Esophagus muscularis mucosa (tissue), 4 donors: ENCODE measurements around the gene PLEKHG4. TPM values are rescaled to one million over a fixed set of nuclear protein-coding genes. Genes with fewer than 3 reads are reported as not detected.

Experiments used
- DNase-seq: peaks from one replicate; pipeline ENCODE4 v3.0.0-alpha.2; 2017; ENCODE audit errors: extremely low spot score
- H3K27ac ChIP-seq, 4 donors: fragments of 200-600 bp; sonication (generic); replicated peaks in 1 of 4; 1 replicate in 3 of 4; 2 replicates in 1 of 4; pipeline ENCODE4 v1.5.1; 2016 to 2019; ENCODE audit warnings: mild to moderate bottlenecking in 1 of 4
- H3K27me3 ChIP-seq, 4 donors: fragments of 200-600 bp; sonication (generic); one replicate each; pipeline versions ENCODE4 v1.5.1 to v1.6.0; 2016 to 2019
- H3K36me3 ChIP-seq, 4 donors: fragments of 200-600 bp; sonication (generic); one replicate each; pipeline ENCODE4 v1.5.1; 2016 to 2019
- H3K4me1 ChIP-seq, 4 donors: fragments of 200-600 bp; sonication (generic); one replicate each; pipeline ENCODE4 v1.5.1; 2016 to 2019
- H3K4me3 ChIP-seq, 4 donors: fragments of 200-600 bp; sonication (generic); 1 replicate in 2 of 4; 2 replicates in 2 of 4; pipeline ENCODE4 v1.5.1; 2016 to 2019; ENCODE audit warnings: mild to moderate bottlenecking in 4 of 4, moderate library complexity in 1 of 4
- H3K9me3 ChIP-seq, 4 donors: fragments of 200-600 bp; sonication (generic); 1 replicate in 3 of 4; 2 replicates in 1 of 4; pipeline ENCODE4 v1.5.1; 2016 to 2019
- CTCF ChIP-seq, 3 experiments: fragments of 200-600 bp in 2 of 3; fragments of 450-650 bp in 1 of 3; sonication (generic) in 2 of 3; IDR thresholded peaks; one replicate each; pipeline ENCODE4 v1.5.1; 2017 to 2019; ENCODE audit warnings: antibody characterized with exemption in 3 of 3, mild to moderate bottlenecking in 2 of 3, moderate library complexity in 1 of 3
- EP300 ChIP-seq: sonication (generic); formaldehyde crosslinking; IDR thresholded peaks from one replicate; pipeline ENCODE4 v1.6.1; 2017; ENCODE audit warnings: antibody characterized with exemption
- POLR2A ChIP-seq: fragments of 450-650 bp; IDR thresholded peaks from one replicate; pipeline ENCODE4 v1.6.1; 2017; ENCODE audit warnings: antibody characterized with exemption, moderate library complexity, mild to moderate bottlenecking, low read depth
- POLR2AphosphoS5 ChIP-seq, 2 donors: sonication (generic); formaldehyde crosslinking; IDR thresholded peaks; one replicate each; pipeline ENCODE4 v1.6.1; 2017; ENCODE audit warnings: antibody characterized with exemption in 2 of 2
- WGBS: methylation state at CpG from one replicate; pipeline ENCODE4 v1.1.5; 2018; 5-methylcytosine and 5-hydroxymethylcytosine counted together
- intact Hi-C: fragments of 100-400 bp; cut with DNase I; formaldehyde crosslinking; loops from one replicate; pipeline ENCODE4 v1.15.1; 2023
- total RNA-seq, 4 donors: library from RNA; depleted of rRNA; stranded (reverse); fragments of >200 nt; gene quantifications; one replicate each; pipeline versions ENCODE4 v1.1.0 to v1.2.1, GENCODE V29; 2016

PLEKHG4 gene
- total RNA-seq, 4 donors from 2014 or later = 3.0 to 8.7 (median 3.2) TPM

GRCh38 chr16:67277294-67277998, 1.9 kb upstream of the PLEKHG4 start:
- WGBS = 77% methylated on average over 4 of the region's 4 CpGs
- intact Hi-C loops = no loop called here
- H3K36me3 ChIP-seq = peaks cover 0 to 14% (median 0%) of the 10 kb centered on the region in 4 donors
- H3K27me3 ChIP-seq = no peaks in the 10 kb centered on the region
- H3K4me3 ChIP-seq = no peak overlapping the region
- H3K9me3 ChIP-seq = no peaks in the 10 kb centered on the region
- no peak for DNase-seq
- H3K27ac ChIP-seq = peak overlapping the region; percentile 58 to 70 (median 64)
- H3K4me1 ChIP-seq = peaks cover 13 to 35% (median 31%) of the 10 kb centered on the region in 4 donors
- no peak for TF ChIP-seq POLR2AphosphoS5 (IDR thresholded peaks at IDR 0.05)
- no peak for TF ChIP-seq CTCF (IDR thresholded peaks at IDR 0.05)
- no peak for TF ChIP-seq POLR2A
- no peak for TF ChIP-seq EP300

GRCh38 chr16:67277999-67278772, 1.1 kb upstream of the PLEKHG4 start:
- TF ChIP-seq POLR2AphosphoS5 (IDR thresholded peaks at IDR 0.05) (no peak), POLR2A (no peak), EP300 (no peak), CTCF (IDR thresholded peaks at IDR 0.05) (no peak)
- H3K9me3 ChIP-seq = no peaks in the 10 kb centered on the region
- intact Hi-C loops = no loop called here
- 51% methylated on average over 7 of the region's 13 CpGs for whole genome bisulfite sequencing
- no peak for DNase-seq
- H3K27me3 ChIP-seq = no peaks in the 10 kb centered on the region
- peaks cover 13 to 35% (median 31%) of the 10 kb centered on the region in 4 donors for H3K4me1 ChIP-seq
- peak overlapping the region; percentile 64 to 81 (median 68) for H3K4me3 ChIP-seq
- H3K27ac ChIP-seq = peak overlapping the region; percentile 58 to 70 (median 64)
- H3K36me3 ChIP-seq = peaks cover 0 to 14% (median 0%) of the 10 kb centered on the region in 4 donors

- Histone ChIP-seq H3K27ac (peak overlapping the region; percentile 58 to 70 (median 64)), H3K4me1 (peaks cover 13 to 35% (median 31%) of the 10 kb centered on the region in 4 donors), H3K36me3 (peaks cover 0 to 14% (median 0%) of the 10 kb centered on the region in 4 donors), H3K9me3 (no peaks in the 10 kb centered on the region), H3K4me3 (peak overlapping the region; percentile 64 to 81 (median 68)), H3K27me3 (no peaks in the 10 kb centered on the region)
- intact Hi-C loops = no loop called here
- 23% methylated on average over 5 of the region's 42 CpGs for WGBS
- DNase-seq = no peak
- TF ChIP-seq POLR2AphosphoS5 (IDR thresholded peaks at IDR 0.05) = no peak
- TF ChIP-seq POLR2A = no peak
- TF ChIP-seq EP300 = no peak
- TF ChIP-seq CTCF (IDR thresholded peaks at IDR 0.05) = no peak
These were observed 498 bp upstream of the PLEKHG4 start for GRCh38 chr16:67278773-67279295.

- no peaks in the 10 kb centered on the region for H3K27me3 ChIP-seq
- 87% methylated on average over 10 of the region's 15 CpGs for WGBS
- peaks cover 0 to 14% (median 0%) of the 10 kb centered on the region in 4 donors for H3K36me3 ChIP-seq
- H3K27ac ChIP-seq = no peak overlapping the region
- peak overlapping the region in 3 of 4 donors; percentile 64 to 81 (median 66) for H3K4me3 ChIP-seq
- H3K4me1 ChIP-seq = peaks cover 13 to 35% (median 31%) of the 10 kb centered on the region in 4 donors
- TF ChIP-seq POLR2AphosphoS5 (IDR thresholded peaks at IDR 0.05) (no peak), POLR2A (no peak), EP300 (no peak), CTCF (IDR thresholded peaks at IDR 0.05) (no peak)
- no peaks in the 10 kb centered on the region for H3K9me3 ChIP-seq
- no peak for DNase-seq
- intact Hi-C loops = no loop called here
These were observed 1.0 kb downstream of the PLEKHG4 start for GRCh38 chr16:67280090-67281015.
